Lung (tissue), 12 donors: ENCODE data around the gene PTGES3L. TPM values are rescaled to one million over a fixed set of nuclear protein-coding genes. Genes with fewer than 3 reads are reported as not detected.
A peak's percentile ranks its signal among the peaks of the same experiment; 100 is the strongest.

ENCODE experiments used
- ATAC-seq: fragments of 200-7000 bp; cut with Tn5 transposase; one replicate; pipeline ENCODE4 v1.9.1; 2020; ENCODE audit warnings: moderate number of reproducible peaks; ENCODE audit not compliant: insufficient read depth, low FRiP score
- DNase-seq, 3 donors: peaks; one replicate each; pipeline ENCODE4 v3.0.0-alpha.2; 2013 to 2017
- H3K27ac ChIP-seq, 2 donors: one replicate each; pipeline ENCODE4 v1.5.1; 2013; ENCODE audit warnings: mild to moderate bottlenecking in 2 of 2, moderate library complexity in 2 of 2, control low read depth in 1 of 2, inconsistent platforms in 1 of 2, low read depth in 1 of 2, low read length in 1 of 2
- H3K27me3 ChIP-seq, 3 donors: one replicate each; pipeline ENCODE4 v1.5.1; 2013; ENCODE audit warnings: low read length in 2 of 3; ENCODE audit not compliant: control insufficient read depth in 3 of 3, insufficient read depth in 3 of 3
- H3K36me3 ChIP-seq, 4 donors: one replicate each; pipeline ENCODE4 v1.5.1; 2013; ENCODE audit warnings: low read length in 4 of 4, mild to moderate bottlenecking in 1 of 4, moderate library complexity in 1 of 4; ENCODE audit not compliant: control insufficient read depth in 4 of 4, insufficient read depth in 4 of 4
- H3K4me1 ChIP-seq, 5 donors: one replicate each; pipeline ENCODE4 v1.5.1; 2013; ENCODE audit warnings: low read length in 5 of 5, mild to moderate bottlenecking in 2 of 5, moderate library complexity in 1 of 5; ENCODE audit not compliant: control insufficient read depth in 5 of 5, insufficient read depth in 5 of 5
- H3K4me3 ChIP-seq: one replicate; pipeline ENCODE4 v1.5.1; 2013; ENCODE audit warnings: mild to moderate bottlenecking, control low read depth, moderate library complexity
- H3K9ac ChIP-seq, 2 donors: one replicate each; pipeline ENCODE4 v1.5.1; 2013; ENCODE audit warnings: low read length in 2 of 2, control low read depth in 1 of 2; ENCODE audit not compliant: insufficient read depth in 1 of 2
- H3K9me3 ChIP-seq, 4 donors: one replicate each; pipeline ENCODE4 v1.5.1; 2013; ENCODE audit warnings: low read length in 3 of 4, mild to moderate bottlenecking in 1 of 4, moderate library complexity in 1 of 4; ENCODE audit not compliant: control insufficient read depth in 4 of 4, insufficient read depth in 3 of 4
- WGBS, 2 donors: extraction: QIAGEN DNeasy Blood & Tissue Kit; methylation state at CpG; one replicate each; pipeline ENCODE4 v1.1.7; 2013; 5-methylcytosine and 5-hydroxymethylcytosine counted together
- polyA plus RNA-seq, 2 donors: library from polyadenylated mRNA; stranded (reverse); fragments of 200-250 nt; gene quantifications; one replicate each; pipeline ENCODE4 v1.2.1, GENCODE V29; 2013
- total RNA-seq, 2 donors: library from RNA; depleted of rRNA in 1 of 2; stranded (reverse); fragments of >200 nt in 1 of 2; gene quantifications; one replicate each; pipeline ENCODE4 v1.2.1, GENCODE V29; 2014 to 2021
- TF ChIP-seq, protein P1 (sequence below): IDR thresholded peaks from 2 replicates; pipeline ENCODE4 v1.5.1; 2012; ENCODE audit warnings: mild to moderate bottlenecking; ENCODE audit errors: control extremely low read depth, extremely low read depth
- donor health status: control.
- donor health status: control.
- donor health status: Bipolar disorder and iron deficiency.
- donor health status: healthy.
- donor health status: DM: yes; HTN: yes; CAD: no.

Gene PTGES3L
- total and polyA plus RNA-seq, 4 donors, result 0.43 to 1.8 (median 0.91) TPM

DNA sequence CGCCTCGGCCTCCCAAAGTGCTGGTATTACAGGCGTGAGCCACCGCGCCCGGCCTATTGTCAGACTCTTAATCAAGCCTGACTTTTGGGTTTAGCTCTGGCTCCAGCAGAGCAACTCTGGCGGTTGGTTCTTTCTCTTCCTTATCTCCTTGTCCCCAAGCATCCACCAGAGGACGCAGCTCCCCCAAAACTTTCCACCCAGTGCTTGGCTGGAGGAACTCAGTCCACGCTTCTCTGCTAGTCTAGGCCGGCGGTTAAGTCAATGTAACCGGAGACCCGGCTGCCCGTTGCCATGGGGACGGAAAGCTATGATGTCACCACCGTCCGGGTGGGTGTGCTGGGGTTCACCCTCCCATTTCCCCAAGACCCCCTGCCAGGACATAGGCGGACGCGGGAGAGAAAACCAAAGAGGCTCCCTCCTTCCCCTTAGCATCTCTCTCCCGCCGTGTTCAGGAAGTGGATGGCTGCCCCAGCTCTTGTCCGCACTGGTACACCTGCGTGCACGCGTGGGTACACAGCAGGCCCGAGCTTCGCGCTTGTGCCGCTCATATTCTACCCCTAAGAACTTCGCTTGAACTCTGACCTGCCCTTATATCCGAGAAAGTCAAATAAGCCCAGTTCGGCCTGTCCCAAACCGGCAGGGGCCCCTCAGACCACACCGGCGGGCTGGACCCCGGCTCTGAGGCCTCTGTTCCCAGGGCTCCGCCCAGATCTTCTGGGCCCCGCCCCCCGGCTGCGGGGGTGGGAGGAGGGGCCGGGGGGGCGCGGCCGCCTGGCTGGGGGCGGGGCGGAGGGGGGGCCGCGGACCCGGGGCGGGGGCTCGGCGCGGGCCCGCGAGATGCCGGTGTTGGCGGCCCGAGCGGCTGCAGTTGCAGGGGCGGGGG lies 44.8 kb upstream of the PTGES3L start, which contains the start of gene RND2:
RND2 (plus strand) TSS at position 825 of the 883 bp plus-strand sequence. CDS start 117 bp downstream, outside the sequence.
- TF ChIP-seq, protein P1, sequence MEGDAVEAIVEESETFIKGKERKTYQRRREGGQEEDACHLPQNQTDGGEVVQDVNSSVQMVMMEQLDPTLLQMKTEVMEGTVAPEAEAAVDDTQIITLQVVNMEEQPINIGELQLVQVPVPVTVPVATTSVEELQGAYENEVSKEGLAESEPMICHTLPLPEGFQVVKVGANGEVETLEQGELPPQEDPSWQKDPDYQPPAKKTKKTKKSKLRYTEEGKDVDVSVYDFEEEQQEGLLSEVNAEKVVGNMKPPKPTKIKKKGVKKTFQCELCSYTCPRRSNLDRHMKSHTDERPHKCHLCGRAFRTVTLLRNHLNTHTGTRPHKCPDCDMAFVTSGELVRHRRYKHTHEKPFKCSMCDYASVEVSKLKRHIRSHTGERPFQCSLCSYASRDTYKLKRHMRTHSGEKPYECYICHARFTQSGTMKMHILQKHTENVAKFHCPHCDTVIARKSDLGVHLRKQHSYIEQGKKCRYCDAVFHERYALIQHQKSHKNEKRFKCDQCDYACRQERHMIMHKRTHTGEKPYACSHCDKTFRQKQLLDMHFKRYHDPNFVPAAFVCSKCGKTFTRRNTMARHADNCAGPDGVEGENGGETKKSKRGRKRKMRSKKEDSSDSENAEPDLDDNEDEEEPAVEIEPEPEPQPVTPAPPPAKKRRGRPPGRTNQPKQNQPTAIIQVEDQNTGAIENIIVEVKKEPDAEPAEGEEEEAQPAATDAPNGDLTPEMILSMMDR, result peak; percentile 68
- peak; percentile 53 for ATAC-seq

DNA sequence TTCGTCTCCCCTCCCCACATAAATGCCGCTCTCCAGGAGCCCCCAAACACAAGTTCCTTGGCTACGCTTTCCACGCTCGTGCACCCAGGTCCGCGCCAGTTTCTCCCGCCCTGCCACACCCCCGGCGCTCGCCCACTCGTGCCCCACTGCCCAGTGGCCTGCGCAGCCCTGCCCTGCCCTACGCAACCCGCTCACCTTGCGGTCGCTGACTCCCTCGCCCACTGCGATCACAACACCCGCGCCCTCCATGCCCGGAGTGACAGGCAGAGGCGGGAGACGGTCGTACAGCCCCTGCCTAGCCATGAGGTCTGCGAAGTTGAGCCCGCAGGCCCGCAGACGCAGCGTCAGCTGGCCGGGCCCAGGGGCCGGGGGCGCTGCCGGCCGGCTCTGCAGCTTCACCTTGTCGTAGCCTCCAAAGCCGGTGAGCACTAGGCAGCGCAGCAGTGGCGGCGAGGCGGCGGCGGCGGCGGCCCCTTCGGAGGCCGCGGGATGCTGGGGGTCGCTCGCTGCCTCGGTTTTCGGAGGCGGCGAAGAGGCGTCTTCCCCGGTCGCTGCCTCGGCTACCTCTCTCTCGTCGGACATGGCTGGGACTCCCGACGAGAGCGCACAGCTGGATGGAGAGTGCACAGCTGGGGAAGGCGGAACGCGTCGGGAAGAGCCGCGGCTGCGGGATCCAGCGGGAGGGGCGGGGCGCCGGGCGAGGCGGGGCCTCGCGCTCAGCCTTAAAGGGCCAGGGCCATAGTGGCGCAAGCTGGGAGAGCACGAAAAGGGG lies 42.0 kb upstream of the PTGES3L start, which contains the start of gene VAT1:
VAT1 (minus strand) TSS at position 645 of the 772 bp plus-strand sequence; CDS start at position 582, 63 bp downstream.
- Histone ChIP-seq H3K9ac (peak within 1 kb of the TSS; percentile 37 to 55), H3K27ac (peak within 1 kb of the TSS; percentile 71 to 83), H3K27me3 (no peaks in the 10 kb centered on the region), H3K36me3 (peaks cover 0 to 10% (median 1%) of the 10 kb centered on the region in 4 donors), H3K9me3 (no peaks in the 10 kb centered on the region), H3K4me1 (peaks cover 0 to 29% (median 13%) of the 10 kb centered on the region in 5 donors), H3K4me3 (peak within 1 kb of the TSS; percentile 90)
- WGBS, 2 donors, result 0 to 1% methylated on average over 74 to 80 of the region's 80 CpGs
- ATAC-seq (peak; percentile 72), DNase-seq (peak; percentile 85 to 88 (median 87))
- TF ChIP-seq, protein P1, result no peak

More for the DNA sequence above, 44.8 kb upstream of the PTGES3L start, which contains the start of gene RND2:
- 2% methylated on average over 59 to 61 of the region's 61 CpGs for WGBS, 2 donors
- H3K36me3 ChIP-seq, result no peaks in the 10 kb centered on the region
- H3K9ac ChIP-seq, result peak within 1 kb of the TSS; percentile 72 to 81
- DNase-seq, result peak; percentile 94 to 96 (median 96)
- peak within 1 kb of the TSS; percentile 44 for H3K4me3 ChIP-seq
- H3K9me3 ChIP-seq, result no peaks in the 10 kb centered on the region
- peaks cover 0 to 19% (median 4%) of the 10 kb centered on the region in 5 donors for H3K4me1 ChIP-seq
- H3K27me3 ChIP-seq, result no peaks in the 10 kb centered on the region
- peak within 1 kb of the TSS in 1 of 2 donors; percentile 80 for H3K27ac ChIP-seq

DNA sequence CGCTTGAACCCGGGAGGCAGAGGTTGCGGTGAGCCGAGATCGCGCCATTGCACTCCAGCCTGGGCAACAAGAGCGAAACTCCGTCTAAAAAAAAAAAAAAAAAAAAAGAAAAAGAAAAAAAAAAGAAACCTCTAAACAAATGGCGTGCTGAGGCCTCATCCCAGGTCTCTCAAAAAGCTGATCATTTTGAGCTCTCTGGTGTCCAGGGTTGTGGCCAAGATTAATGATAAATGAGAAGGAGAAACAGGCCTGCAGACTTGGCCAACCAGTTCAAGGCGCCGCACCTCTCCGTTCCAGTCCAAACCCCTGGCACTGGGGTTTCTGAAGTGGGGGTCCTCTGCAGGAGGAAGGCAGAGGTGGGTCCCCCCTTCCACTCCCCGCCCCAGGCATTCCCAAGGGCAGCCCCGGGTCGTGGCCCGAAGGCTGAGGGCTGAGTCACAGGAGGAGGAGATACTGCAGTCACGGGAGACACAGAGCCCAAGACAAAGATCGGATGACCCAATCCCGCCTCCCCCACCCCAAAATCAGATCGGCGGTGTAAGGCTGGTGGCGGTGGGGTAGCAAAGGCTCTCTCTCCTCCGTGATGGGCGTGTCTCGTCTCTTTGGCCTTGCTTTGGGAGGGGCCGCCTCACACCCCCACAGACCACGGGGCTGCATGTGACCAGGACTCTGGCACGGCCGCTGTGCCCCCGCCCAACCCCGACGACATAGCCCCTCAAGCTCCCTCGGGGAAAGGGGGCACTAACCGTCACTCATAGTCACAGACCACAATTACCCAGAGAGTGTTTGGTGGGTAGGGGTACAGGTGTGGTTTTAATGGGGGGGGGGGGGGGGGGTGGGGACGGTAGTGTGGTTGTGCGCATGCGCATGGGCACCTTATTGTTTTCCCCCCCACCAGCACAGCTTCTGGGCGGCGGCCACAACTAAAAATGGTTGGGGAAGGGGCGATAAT lies 41.2 kb upstream of the PTGES3L start:
- TF ChIP-seq, protein P1, result no peak
- Histone ChIP-seq H3K27ac (peak overlapping the region; percentile 71 to 83), H3K4me3 (peak overlapping the region; percentile 90), H3K9ac (peak overlapping the region in 1 of 2 donors; percentile 37), H3K27me3 (no peaks in the 10 kb centered on the region), H3K9me3 (no peaks in the 10 kb centered on the region), H3K4me1 (peaks cover 0 to 29% (median 13%) of the 10 kb centered on the region in 5 donors), H3K36me3 (peaks cover 0 to 15% (median 1%) of the 10 kb centered on the region in 4 donors)
- DNase-seq (peak; percentile 43 to 54 (median 48)), ATAC-seq (peak; percentile 35)
- 15 to 16% methylated on average over 35 to 36 of the region's 40 CpGs for WGBS, 2 donors
